Liver (tissue), 9 donors: ENCODE measurements around the gene SPG21. TPM values are rescaled to one million over a fixed set of nuclear protein-coding genes. Genes with fewer than 3 reads are reported as not detected.

Experiments used
- DNase-seq: peaks from one replicate; pipeline ENCODE4 v3.0.0-alpha.2; 2017; ENCODE audit warnings: low spot score
- H3K27ac ChIP-seq, 2 donors: one replicate each; pipeline ENCODE4 v1.7.0; 2013; ENCODE audit warnings: inconsistent platforms in 2 of 2, low read length in 2 of 2, control low read depth in 1 of 2, low read depth in 1 of 2, mild to moderate bottlenecking in 1 of 2
- H3K27me3 ChIP-seq, 4 donors: one replicate each; pipeline versions ENCODE4 v1.6.1 to v1.7.0; 2013; ENCODE audit warnings: low read length in 3 of 4, inconsistent platforms in 1 of 4, mild to moderate bottlenecking in 1 of 4, moderate library complexity in 1 of 4; ENCODE audit not compliant: control insufficient read depth in 4 of 4, insufficient read depth in 4 of 4
- H3K36me3 ChIP-seq, 4 donors: one replicate each; pipeline versions ENCODE4 v1.6.1 to v1.7.0; 2013; ENCODE audit warnings: low read length in 3 of 4, mild to moderate bottlenecking in 3 of 4, low read depth in 1 of 4, moderate library complexity in 1 of 4; ENCODE audit not compliant: control insufficient read depth in 4 of 4, insufficient read depth in 3 of 4
- H3K4me1 ChIP-seq, 4 donors: one replicate each; pipeline versions ENCODE4 v1.6.1 to v1.7.0; 2013; ENCODE audit warnings: low read length in 3 of 4, mild to moderate bottlenecking in 3 of 4, moderate library complexity in 1 of 4; ENCODE audit not compliant: control insufficient read depth in 4 of 4, insufficient read depth in 4 of 4
- H3K4me3 ChIP-seq, 3 donors: one replicate each; pipeline versions ENCODE4 v1.6.1 to v1.7.0; 2013; ENCODE audit warnings: low read length in 3 of 3, control low read depth in 1 of 3, low read depth in 1 of 3, mild to moderate bottlenecking in 1 of 3
- H3K9ac ChIP-seq, 2 donors: one replicate each; pipeline ENCODE4 v1.7.0; 2013; ENCODE audit warnings: low read length in 2 of 2, mild to moderate bottlenecking in 2 of 2, moderate library complexity in 2 of 2, control low read depth in 1 of 2, low read depth in 1 of 2
- H3K9me3 ChIP-seq, 4 donors: one replicate each; pipeline versions ENCODE4 v1.6.1 to v1.7.0; 2013; ENCODE audit warnings: low read length in 3 of 4; ENCODE audit not compliant: control insufficient read depth in 4 of 4
- EGR1 ChIP-seq, 2 donors: IDR thresholded peaks; 2 replicates each; pipeline ENCODE4 v1.6.1; 2016 to 2018; ENCODE audit warnings: antibody characterized with exemption in 2 of 2, low read depth in 2 of 2
- FOXA1 ChIP-seq: IDR thresholded peaks from 2 replicates; pipeline ENCODE4 v1.6.1; 2016; ENCODE audit warnings: antibody characterized with exemption
- FOXA2 ChIP-seq: IDR thresholded peaks from 2 replicates; pipeline ENCODE4 v1.6.1; 2016; ENCODE audit warnings: antibody characterized with exemption
- GABPA ChIP-seq, 2 donors: IDR thresholded peaks in 1 of 2; conservative IDR thresholded peaks in 1 of 2; 2 replicates each; pipeline ENCODE4 v1.6.1; 2016; ENCODE audit warnings: antibody characterized with exemption in 2 of 2, mild to moderate bottlenecking in 1 of 2, moderate library complexity in 1 of 2
- HNF4A ChIP-seq, 2 donors: conservative IDR thresholded peaks; 2 replicates each; pipeline ENCODE4 v1.6.1; 2016; ENCODE audit warnings: antibody characterized with exemption in 2 of 2, mild to moderate bottlenecking in 2 of 2
- HNF4G ChIP-seq: IDR thresholded peaks from 2 replicates; pipeline ENCODE4 v1.6.1; 2016; ENCODE audit warnings: antibody characterized with exemption
- JUND ChIP-seq, 2 donors: IDR thresholded peaks; 2 replicates each; pipeline ENCODE4 v1.6.1; 2016; ENCODE audit warnings: antibody characterized with exemption in 2 of 2
- NR2F2 ChIP-seq: IDR thresholded peaks from 2 replicates; pipeline ENCODE4 v1.6.1; 2016; ENCODE audit warnings: antibody characterized with exemption
- RAD21 ChIP-seq, 2 donors: IDR thresholded peaks; 2 replicates each; pipeline ENCODE4 v1.6.1; 2016; ENCODE audit warnings: antibody characterized with exemption in 2 of 2, mild to moderate bottlenecking in 2 of 2
- RXRA ChIP-seq, 2 donors: IDR thresholded peaks; 2 replicates each; pipeline ENCODE4 v1.6.1; 2017 to 2018; ENCODE audit warnings: antibody characterized with exemption in 2 of 2, mild to moderate bottlenecking in 1 of 2
- SP1 ChIP-seq: IDR thresholded peaks from 2 replicates; pipeline ENCODE4 v1.6.1; 2018; ENCODE audit warnings: antibody characterized with exemption, mild to moderate bottlenecking
- TAF1 ChIP-seq: conservative IDR thresholded peaks from 2 replicates; pipeline ENCODE4 v1.6.1; 2016; ENCODE audit warnings: antibody characterized with exemption, mild to moderate bottlenecking
- YY1 ChIP-seq: IDR thresholded peaks from 2 replicates; pipeline ENCODE4 v1.6.1; 2016; ENCODE audit warnings: antibody characterized with exemption, mild to moderate bottlenecking
- WGBS: extraction: QIAGEN DNeasy Blood & Tissue Kit; methylation state at CpG from one replicate; pipeline ENCODE4 v1.1.7; 2013; 5-methylcytosine and 5-hydroxymethylcytosine counted together
- polyA plus RNA-seq, 2 donors: library from polyadenylated mRNA; stranded (reverse) in 1 of 2; unstranded in 1 of 2; fragments of 200-250 nt in 1 of 2; fragments of >200 nt in 1 of 2; fragmentation: Nextera tagmentation in 1 of 2; extraction: Ambion mirVana in 1 of 2; gene quantifications; one replicate each; pipeline versions ENCODE4 v1.2.1 to v1.2.3, GENCODE V29; 2013 to 2015
- total RNA-seq, 2 donors: library from RNA; depleted of rRNA; stranded (reverse); fragments of >200 nt; gene quantifications; one replicate each; pipeline ENCODE4 v1.2.3, GENCODE V29; 2014
- TF ChIP-seq, protein P1 (sequence below): IDR thresholded peaks from 2 replicates; pipeline ENCODE4 v1.6.1; 2016; ENCODE audit warnings: antibody characterized with exemption
- TF ChIP-seq, protein P2 (sequence below): IDR thresholded peaks from 2 replicates; pipeline ENCODE4 v1.6.1; 2016; ENCODE audit warnings: antibody characterized with exemption, mild to moderate bottlenecking
- TF ChIP-seq, protein P3 (sequence below): IDR thresholded peaks from 2 replicates; pipeline ENCODE4 v1.6.1; 2016; ENCODE audit warnings: antibody characterized with exemption
- TF ChIP-seq, protein P4 (sequence below): IDR thresholded peaks from 2 replicates; pipeline ENCODE4 v1.6.1; 2016; ENCODE audit warnings: antibody characterized with exemption
- TF ChIP-seq, protein P5 (sequence below): fragments of 150-350 bp; IDR thresholded peaks from 2 replicates; pipeline ENCODE4 v1.5.1; 2017; ENCODE audit warnings: improper control_type of control experiment, low read depth, low read length; ENCODE audit not compliant: missing input control
- donor health status: healthy.
- donor health status: healthy.
- donor health status: healthy.
- donor health status: healthy.
- donor health status: healthy.

Gene SPG21
- total and polyA plus RNA-seq, 4 donors, result 27.4 to 50.7 (median 41.2) TPM

DNA sequence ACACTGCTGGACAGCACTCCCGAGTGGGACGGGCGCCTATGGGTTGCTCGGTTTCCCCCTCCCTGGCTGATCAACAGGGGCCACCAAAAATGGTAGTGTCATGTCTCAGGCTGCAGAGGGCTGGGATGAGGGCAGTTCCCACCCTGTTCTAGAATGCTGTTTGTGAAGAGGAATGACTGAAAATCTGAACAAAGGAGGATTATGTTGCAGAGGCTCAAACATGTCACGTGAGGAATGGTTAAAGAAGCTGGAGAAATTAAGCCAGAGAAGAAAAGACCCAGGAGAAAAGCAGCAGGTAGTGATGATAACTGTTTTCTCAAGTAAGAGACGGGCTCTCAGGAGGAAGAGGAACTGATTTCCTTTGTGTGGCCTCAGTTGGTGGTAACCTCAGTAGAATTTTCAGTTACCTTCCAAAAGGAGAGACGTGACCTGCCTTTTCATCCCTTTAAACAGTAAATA is 10.4 kb downstream of the SPG21 start:
- WGBS, result 92% methylated on average over 7 of the region's 7 CpGs
- peaks cover 3 to 15% (median 10%) of the 10 kb centered on the region in 4 donors for H3K4me1 ChIP-seq
- H3K9ac ChIP-seq, result no peak overlapping the region
- no peaks in the 10 kb centered on the region for H3K9me3 ChIP-seq
- no peak overlapping the region for H3K27ac ChIP-seq
- no peaks in the 10 kb centered on the region for H3K27me3 ChIP-seq
- no peak for DNase-seq
- TF ChIP-seq, protein P1, sequence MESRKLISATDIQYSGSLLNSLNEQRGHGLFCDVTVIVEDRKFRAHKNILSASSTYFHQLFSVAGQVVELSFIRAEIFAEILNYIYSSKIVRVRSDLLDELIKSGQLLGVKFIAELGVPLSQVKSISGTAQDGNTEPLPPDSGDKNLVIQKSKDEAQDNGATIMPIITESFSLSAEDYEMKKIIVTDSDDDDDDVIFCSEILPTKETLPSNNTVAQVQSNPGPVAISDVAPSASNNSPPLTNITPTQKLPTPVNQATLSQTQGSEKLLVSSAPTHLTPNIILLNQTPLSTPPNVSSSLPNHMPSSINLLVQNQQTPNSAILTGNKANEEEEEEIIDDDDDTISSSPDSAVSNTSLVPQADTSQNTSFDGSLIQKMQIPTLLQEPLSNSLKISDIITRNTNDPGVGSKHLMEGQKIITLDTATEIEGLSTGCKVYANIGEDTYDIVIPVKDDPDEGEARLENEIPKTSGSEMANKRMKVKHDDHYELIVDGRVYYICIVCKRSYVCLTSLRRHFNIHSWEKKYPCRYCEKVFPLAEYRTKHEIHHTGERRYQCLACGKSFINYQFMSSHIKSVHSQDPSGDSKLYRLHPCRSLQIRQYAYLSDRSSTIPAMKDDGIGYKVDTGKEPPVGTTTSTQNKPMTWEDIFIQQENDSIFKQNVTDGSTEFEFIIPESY, result no peak
- no peak for TF ChIP-seq HNF4G
- TF ChIP-seq FOXA1, result no peak
- TF ChIP-seq, protein P2, sequence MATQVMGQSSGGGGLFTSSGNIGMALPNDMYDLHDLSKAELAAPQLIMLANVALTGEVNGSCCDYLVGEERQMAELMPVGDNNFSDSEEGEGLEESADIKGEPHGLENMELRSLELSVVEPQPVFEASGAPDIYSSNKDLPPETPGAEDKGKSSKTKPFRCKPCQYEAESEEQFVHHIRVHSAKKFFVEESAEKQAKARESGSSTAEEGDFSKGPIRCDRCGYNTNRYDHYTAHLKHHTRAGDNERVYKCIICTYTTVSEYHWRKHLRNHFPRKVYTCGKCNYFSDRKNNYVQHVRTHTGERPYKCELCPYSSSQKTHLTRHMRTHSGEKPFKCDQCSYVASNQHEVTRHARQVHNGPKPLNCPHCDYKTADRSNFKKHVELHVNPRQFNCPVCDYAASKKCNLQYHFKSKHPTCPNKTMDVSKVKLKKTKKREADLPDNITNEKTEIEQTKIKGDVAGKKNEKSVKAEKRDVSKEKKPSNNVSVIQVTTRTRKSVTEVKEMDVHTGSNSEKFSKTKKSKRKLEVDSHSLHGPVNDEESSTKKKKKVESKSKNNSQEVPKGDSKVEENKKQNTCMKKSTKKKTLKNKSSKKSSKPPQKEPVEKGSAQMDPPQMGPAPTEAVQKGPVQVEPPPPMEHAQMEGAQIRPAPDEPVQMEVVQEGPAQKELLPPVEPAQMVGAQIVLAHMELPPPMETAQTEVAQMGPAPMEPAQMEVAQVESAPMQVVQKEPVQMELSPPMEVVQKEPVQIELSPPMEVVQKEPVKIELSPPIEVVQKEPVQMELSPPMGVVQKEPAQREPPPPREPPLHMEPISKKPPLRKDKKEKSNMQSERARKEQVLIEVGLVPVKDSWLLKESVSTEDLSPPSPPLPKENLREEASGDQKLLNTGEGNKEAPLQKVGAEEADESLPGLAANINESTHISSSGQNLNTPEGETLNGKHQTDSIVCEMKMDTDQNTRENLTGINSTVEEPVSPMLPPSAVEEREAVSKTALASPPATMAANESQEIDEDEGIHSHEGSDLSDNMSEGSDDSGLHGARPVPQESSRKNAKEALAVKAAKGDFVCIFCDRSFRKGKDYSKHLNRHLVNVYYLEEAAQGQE, result no peak
- no peak for TF ChIP-seq YY1
- no peak for TF ChIP-seq FOXA2
- TF ChIP-seq JUND (IDR thresholded peaks at IDR 0.05), result no peak
- no peak for TF ChIP-seq EGR1 (IDR thresholded peaks at IDR 0.05; ENCODE audit: low read depth in 2 of 2)
- no peak for TF ChIP-seq RXRA (IDR thresholded peaks at IDR 0.05)
- no peak for TF ChIP-seq SP1
- TF ChIP-seq, protein P3, sequence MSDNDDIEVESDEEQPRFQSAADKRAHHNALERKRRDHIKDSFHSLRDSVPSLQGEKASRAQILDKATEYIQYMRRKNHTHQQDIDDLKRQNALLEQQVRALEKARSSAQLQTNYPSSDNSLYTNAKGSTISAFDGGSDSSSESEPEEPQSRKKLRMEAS, result no peak
- no peak for TF ChIP-seq NR2F2
- TF ChIP-seq, protein P4, sequence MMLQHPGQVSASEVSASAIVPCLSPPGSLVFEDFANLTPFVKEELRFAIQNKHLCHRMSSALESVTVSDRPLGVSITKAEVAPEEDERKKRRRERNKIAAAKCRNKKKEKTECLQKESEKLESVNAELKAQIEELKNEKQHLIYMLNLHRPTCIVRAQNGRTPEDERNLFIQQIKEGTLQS, result no peak
- TF ChIP-seq, protein P5, sequence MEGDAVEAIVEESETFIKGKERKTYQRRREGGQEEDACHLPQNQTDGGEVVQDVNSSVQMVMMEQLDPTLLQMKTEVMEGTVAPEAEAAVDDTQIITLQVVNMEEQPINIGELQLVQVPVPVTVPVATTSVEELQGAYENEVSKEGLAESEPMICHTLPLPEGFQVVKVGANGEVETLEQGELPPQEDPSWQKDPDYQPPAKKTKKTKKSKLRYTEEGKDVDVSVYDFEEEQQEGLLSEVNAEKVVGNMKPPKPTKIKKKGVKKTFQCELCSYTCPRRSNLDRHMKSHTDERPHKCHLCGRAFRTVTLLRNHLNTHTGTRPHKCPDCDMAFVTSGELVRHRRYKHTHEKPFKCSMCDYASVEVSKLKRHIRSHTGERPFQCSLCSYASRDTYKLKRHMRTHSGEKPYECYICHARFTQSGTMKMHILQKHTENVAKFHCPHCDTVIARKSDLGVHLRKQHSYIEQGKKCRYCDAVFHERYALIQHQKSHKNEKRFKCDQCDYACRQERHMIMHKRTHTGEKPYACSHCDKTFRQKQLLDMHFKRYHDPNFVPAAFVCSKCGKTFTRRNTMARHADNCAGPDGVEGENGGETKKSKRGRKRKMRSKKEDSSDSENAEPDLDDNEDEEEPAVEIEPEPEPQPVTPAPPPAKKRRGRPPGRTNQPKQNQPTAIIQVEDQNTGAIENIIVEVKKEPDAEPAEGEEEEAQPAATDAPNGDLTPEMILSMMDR, result no peak
- H3K4me3 ChIP-seq, result no peak overlapping the region
- peaks cover 4 to 36% (median 31%) of the 10 kb centered on the region in 4 donors for H3K36me3 ChIP-seq

DNA sequence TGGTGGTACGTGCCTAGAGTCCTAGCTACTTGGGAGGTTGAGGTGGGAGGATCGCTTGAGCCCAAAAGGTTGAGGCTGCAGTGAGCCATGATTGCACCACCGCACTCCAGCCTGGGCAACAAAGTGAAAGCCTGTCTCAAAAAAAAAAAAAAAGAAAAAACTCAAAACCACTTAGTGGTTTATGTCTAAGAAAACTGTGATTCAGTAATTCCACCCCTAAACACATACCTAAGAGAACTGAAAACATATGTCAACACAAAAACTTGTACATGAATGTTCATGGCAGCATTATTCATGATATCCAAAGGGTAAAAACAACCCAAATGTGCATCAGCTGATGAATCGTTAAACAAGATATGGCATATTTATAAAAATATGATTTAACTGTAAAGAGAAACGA is 14.3 kb downstream of the SPG21 start:
- Histone ChIP-seq H3K27ac (no peak overlapping the region), H3K9ac (no peak overlapping the region), H3K27me3 (no peaks in the 10 kb centered on the region), H3K4me3 (no peak overlapping the region), H3K9me3 (no peaks in the 10 kb centered on the region), H3K4me1 (no peaks in the 10 kb centered on the region), H3K36me3 (peaks cover 7 to 57% (median 48%) of the 10 kb centered on the region in 4 donors)
- DNase-seq, result no peak
- 86% methylated on average over 5 of the region's 5 CpGs for WGBS
- no peak for TF ChIP-seq SP1
- no peak for TF ChIP-seq RXRA (IDR thresholded peaks at IDR 0.05)
- no peak for TF ChIP-seq FOXA1
- TF ChIP-seq RAD21 (IDR thresholded peaks at IDR 0.05), result no peak
- TF ChIP-seq HNF4A (conservative IDR thresholded peaks at IDR 0.05), result no peak
- no peak for TF ChIP-seq GABPA (IDR thresholded peaks at IDR 0.05 in 1 of 2, conservative IDR thresholded peaks at IDR 0.05 in 1 of 2)
- TF ChIP-seq, protein P2, result no peak
- TF ChIP-seq EGR1 (IDR thresholded peaks at IDR 0.05; ENCODE audit: low read depth in 2 of 2), result no peak
- TF ChIP-seq JUND (IDR thresholded peaks at IDR 0.05), result no peak
- TF ChIP-seq, protein P4, result no peak
- no peak for TF ChIP-seq TAF1
- TF ChIP-seq, protein P3, result no peak
